ENCODE results near the gene EBF3. TPM values are rescaled to one million over a fixed set of nuclear protein-coding genes. Genes with fewer than 3 reads are reported as not detected.
"Not testable (repeated sequence)": the region's sequence is repeated elsewhere in the genome, so short reads cannot be mapped to it uniquely, and the experiment has no call there.

Gene EBF3
- total RNA-seq, 1 donor from 2014 or later, result 38.9 TPM

- ATAC-seq (no peak), DNase-seq (ENCODE audit: low spot score) (no peak)
- intact Hi-C loops (cut with DNase I), result no loop called here
These were observed 42.9 kb downstream of the EBF3 start for GRCh38 chr10:129921065-129921670.

DNA sequence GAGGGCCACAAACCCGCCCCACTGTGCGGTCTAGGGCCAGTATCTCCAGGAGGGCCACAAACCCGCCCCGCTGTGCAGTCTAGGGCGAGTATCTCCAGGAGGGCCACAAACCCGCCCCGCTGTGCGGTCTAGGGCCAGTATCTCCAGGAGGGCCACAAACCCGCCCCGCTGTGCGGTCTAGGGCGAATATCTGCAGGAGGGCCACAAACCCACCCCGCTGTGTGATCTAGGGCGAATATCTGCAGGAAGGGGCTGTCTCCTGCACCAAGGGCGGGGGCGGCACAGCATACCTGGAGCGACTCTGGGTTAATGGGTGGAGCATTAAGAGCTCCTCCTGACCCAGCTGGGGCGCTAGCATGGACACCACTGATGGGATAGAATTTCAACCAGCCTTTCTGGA, 43.9 kb downstream of the EBF3 start:
- intact Hi-C loops (cut with DNase I); DNase-seq (ENCODE audit: low spot score); ATAC-seq: not testable (repeated sequence)

GRCh38 chr10:129919358-129919757, 44.7 kb downstream of the EBF3 start:
- intact Hi-C loops (cut with DNase I), result no loop called here
- ATAC-seq (no peak), DNase-seq (ENCODE audit: low spot score) (no peak)

DNA sequence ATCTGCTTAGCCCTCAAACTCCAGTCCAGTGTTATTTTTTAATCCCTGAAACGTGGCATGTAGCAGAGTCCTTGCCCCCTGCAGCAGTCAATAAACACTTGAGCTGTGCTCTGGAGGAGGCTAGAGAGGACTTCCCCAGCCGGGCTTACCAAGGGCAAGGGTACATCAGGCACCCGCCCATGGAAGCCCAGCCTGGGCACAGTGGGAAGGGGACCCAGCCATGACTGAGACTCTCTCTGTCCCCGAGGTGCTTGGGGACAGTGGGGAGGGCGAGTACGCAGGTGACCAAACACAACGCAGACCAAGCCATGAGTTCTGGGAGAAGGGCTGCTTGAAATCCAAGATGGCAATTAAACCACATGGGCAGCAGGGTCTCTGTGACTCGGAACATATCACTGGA, 45.2 kb downstream of the EBF3 start:
- no peak for ATAC-seq
- intact Hi-C loops (cut with DNase I), result no loop called here
- no peak for DNase-seq (ENCODE audit: low spot score)

DNA sequence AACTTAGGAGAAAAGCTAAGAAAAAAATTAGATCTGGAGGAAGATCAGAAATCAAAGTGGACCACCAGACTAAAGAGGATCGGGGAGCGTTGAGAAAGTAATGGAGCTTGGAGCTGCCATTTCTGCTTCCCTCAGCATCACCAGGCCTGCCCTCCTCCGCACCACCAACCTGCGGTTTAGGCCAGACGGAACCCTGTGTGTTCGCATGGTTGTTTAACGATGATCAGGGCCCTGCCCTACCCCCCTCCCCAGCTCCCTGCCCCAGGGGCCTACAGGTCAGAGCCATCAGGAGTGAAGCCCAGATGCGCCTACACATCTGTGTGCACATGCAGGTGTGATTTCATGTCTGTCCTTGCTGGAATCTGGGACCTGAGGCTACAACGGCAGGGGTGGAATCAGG, 45.7 kb downstream of the EBF3 start:
- intact Hi-C loops (cut with DNase I), result no loop called here
- DNase-seq (ENCODE audit: low spot score), result no peak
- ATAC-seq, result no peak

DNA sequence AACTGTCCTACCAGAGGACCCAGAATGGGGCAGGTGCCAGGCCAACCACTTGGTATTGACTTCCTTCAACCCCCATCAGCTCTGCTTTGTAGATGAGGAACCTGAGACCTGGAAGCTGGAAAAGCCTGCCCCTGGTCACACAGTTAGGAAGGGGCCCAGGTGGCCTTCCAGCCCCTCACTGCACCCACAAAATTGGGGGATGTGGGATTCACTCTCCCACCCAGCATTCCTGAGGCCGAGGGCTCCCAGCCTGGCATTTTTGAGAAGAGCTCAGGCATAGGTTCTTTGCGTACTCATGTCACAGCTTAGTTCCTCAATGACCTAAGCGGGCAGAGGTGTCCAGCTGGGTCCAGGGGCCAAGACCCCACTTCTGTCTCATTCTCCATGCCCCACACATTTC, 46.1 kb downstream of the EBF3 start:
- ATAC-seq (no peak), DNase-seq (ENCODE audit: low spot score) (no peak)
- intact Hi-C loops (cut with DNase I), result no loop called here

- intact Hi-C loops (cut with DNase I), result no loop called here
- ATAC-seq (peak; percentile 8), DNase-seq (ENCODE audit: low spot score) (no peak)
These were observed 47.5 kb downstream of the EBF3 start for GRCh38 chr10:129916506-129916995.

DNA sequence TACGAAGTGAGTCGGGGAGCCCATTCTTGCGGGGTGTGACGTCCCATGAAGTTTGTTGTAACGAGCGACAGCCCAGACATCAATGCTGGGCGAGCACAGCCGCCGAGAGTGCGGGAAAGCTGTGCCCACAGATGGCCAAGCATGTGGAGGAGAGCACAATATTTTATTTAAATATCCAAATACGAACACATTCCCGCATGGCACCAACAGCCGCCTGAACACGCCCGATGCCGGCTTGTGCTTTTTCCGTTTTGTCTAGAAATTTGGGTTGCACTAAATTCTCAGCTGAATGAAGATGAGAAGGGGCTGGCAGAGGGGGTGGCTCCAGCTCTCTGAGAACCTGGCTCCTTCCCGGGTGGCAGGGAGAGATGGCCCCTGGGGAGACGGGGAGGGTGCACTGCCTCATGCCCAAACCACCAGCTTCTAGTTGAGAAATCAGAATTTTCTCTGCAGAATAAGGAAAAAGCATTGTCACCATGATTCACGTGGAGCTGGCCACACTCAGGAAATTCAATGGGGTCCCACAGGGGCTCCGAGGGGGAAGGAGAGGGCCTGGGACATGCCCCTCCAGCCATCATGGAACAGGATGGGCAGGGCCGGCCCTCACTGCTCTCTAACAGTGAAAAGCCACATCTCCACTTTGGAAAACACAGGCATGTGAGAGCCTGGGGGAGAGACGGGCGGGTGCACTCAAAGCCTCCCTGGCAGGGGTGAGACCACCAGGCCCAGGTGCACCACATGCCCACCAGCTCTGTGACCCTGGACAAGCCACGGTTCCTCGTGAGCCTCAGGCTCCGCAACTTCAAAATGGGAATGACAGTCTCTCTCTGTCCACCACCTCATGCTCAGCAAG, 48.3 kb downstream of the EBF3 start:
- DNase-seq (ENCODE audit: low spot score) (peak; percentile 45), ATAC-seq (no peak)
- intact Hi-C loops (cut with DNase I), result no loop called here

GRCh38 chr10:129914960-129915359, 49.1 kb downstream of the EBF3 start:
- peak; percentile 30 for DNase-seq (ENCODE audit: low spot score)
- intact Hi-C loops (cut with DNase I), result no loop called here
- no peak for ATAC-seq

- DNase-seq (ENCODE audit: low spot score), result peak; percentile 42
- no peak for ATAC-seq
- intact Hi-C loops (cut with DNase I), result no loop called here
These were observed 49.8 kb downstream of the EBF3 start for GRCh38 chr10:129914153-129914855.

- DNase-seq (ENCODE audit: low spot score) (peak; percentile 37), ATAC-seq (no peak)
- intact Hi-C loops (cut with DNase I), result no loop called here
These were observed 50.9 kb downstream of the EBF3 start for GRCh38 chr10:129912986-129913695.

DNA sequence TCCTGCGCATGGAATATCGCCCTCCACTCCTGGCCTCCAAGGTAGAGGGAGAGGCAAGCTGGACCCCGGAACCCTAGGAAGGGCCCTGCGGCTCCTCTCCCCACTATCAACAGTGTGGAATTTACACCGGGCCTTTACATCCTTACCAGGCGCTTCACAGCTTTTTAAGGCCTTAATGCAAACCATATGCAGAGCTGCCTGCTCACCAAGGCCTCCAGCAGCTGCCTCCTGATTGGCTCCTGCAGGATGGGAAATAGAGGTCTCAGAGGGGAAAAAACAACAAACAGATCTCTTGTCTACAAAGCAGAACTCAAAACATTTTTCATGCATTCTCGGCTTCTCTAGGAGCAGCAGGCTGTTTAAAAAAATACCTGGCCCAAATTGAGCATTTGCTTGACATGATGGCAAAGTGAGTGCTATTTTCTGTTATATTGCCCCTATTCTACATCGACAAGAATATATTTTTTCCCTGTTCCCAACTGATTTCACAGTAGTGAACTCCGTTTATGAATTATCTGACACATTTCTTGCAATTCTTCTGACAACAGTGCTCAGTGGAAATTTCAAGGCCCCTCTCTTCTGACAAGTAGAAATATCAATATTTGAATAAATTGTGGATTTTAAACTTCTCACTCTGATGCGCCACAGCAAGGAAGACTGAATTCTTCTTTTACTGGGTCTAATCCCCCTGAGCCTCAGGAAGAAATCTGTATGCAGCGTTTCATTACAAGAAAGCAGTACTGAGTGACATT, 51.7 kb downstream of the EBF3 start:
- intact Hi-C loops (cut with DNase I), result no loop called here
- ATAC-seq, result peak; percentile 65

GRCh38 chr10:129911451-129912165, 52.5 kb downstream of the EBF3 start:
- ATAC-seq (no peak), DNase-seq (ENCODE audit: low spot score) (peak; percentile 47)
- intact Hi-C loops (cut with DNase I), result no loop called here

More for the DNA sequence above, 51.7 kb downstream of the EBF3 start:
- DNase-seq (ENCODE audit: low spot score), result peak; percentile 49

DNA sequence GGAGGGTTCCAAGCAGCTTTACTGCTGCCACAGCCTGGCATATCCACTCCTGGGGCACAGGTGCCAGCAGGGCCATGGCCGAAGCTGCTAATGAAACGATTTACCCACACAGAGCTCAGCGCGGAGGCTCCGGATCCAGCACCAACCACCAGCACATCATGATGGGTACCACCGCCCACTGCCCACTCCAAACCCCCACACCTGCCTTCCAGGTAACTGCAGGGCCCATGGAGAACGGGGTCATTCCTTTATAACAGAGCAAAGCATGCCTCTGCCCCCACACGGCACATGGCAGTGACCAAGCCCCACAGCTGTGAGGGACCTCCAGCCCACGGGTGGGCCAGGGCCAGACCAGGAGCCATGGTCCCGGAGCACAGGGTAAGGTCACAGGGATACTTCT, 53.2 kb downstream of the EBF3 start:
- intact Hi-C loops (cut with DNase I), result no loop called here
- ATAC-seq (no peak), DNase-seq (ENCODE audit: low spot score) (peak; percentile 51)

- no peak for ATAC-seq
- intact Hi-C loops (cut with DNase I), result no loop called here
- DNase-seq (ENCODE audit: low spot score), result peak; percentile 56
These were observed 54.4 kb downstream of the EBF3 start for GRCh38 chr10:129909531-129910256.

- DNase-seq (ENCODE audit: low spot score) (peak; percentile 21), ATAC-seq (no peak)
- intact Hi-C loops (cut with DNase I), result no loop called here
These were observed 55.0 kb downstream of the EBF3 start for GRCh38 chr10:129909080-129909479.

DNA sequence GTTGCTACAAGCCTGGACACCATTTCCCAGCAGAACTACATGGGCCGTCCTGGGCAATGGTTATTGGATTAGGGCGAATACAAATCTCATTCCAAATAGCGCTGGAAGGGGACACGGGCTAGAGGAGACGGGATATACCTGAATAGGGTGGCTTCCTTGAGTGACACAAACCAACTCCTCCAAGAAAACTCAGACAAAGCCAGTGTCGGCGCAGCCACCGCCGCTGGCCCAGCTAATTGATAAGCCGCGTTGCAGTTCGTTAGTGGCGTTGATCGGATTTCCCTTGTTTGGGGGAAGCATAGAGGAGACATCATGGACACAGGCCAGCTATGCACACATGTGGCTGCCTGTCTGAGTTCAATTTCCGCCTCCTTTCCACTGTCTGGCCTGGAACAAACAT, 55.7 kb downstream of the EBF3 start:
- intact Hi-C loops (cut with DNase I), result no loop called here
- ATAC-seq (no peak), DNase-seq (ENCODE audit: low spot score) (peak; percentile 23)
